OCI-LY1 (cell line): Measurements from ENCODE around the gene CENPT.

Experiments used
- H2AFZ ChIP-seq: fragments of 200-600 bp; sonication (generic), shearing (Covaris generic); 2 replicates; pipeline ENCODE4 v1.6.0; 2014; ENCODE audit warnings: antibody characterized with exemption, mild to moderate bottlenecking, low read length
- H3F3A ChIP-seq: fragments of 200-600 bp; sonication (generic), shearing (Covaris generic); 2 replicates; pipeline ENCODE4 v1.6.0; 2014; ENCODE audit warnings: mild to moderate bottlenecking, antibody characterized with exemption, low read length, moderate library complexity; ENCODE audit not compliant: insufficient read depth
- H3K27ac ChIP-seq: fragments of 200-600 bp; sonication (generic); 2 replicates; pipeline ENCODE4 v1.5.1; 2014; ENCODE audit warnings: low read length, mixed run types, mild to moderate bottlenecking, low read depth; ENCODE audit not compliant: poor library complexity, severe bottlenecking
- H3K27me3 ChIP-seq: fragments of 200-600 bp; sonication (generic); 2 replicates; pipeline ENCODE4 v1.6.0; 2014; ENCODE audit warnings: antibody characterized with exemption, mild to moderate bottlenecking, low read length, moderate library complexity; ENCODE audit not compliant: insufficient read depth
- H3K36me3 ChIP-seq: fragments of 200-600 bp; sonication (generic); 2 replicates; pipeline ENCODE4 v1.6.1; 2014; ENCODE audit warnings: mild to moderate bottlenecking, antibody characterized with exemption, low read length, moderate library complexity, mixed read lengths; ENCODE audit not compliant: insufficient read depth
- H3K4me1 ChIP-seq: fragments of 200-600 bp; sonication (generic); 2 replicates; pipeline ENCODE4 v1.5.1; 2014; ENCODE audit warnings: mild to moderate bottlenecking, low read length, moderate library complexity; ENCODE audit not compliant: insufficient read depth, severe bottlenecking
- H3K4me2 ChIP-seq: fragments of 200-600 bp; sonication (generic), shearing (Covaris generic); 2 replicates; pipeline ENCODE4 v1.6.1; 2014; ENCODE audit warnings: low read length
- H3K4me3 ChIP-seq: fragments of 200-600 bp; sonication (generic); 2 replicates; pipeline ENCODE4 v1.5.1; 2014; ENCODE audit warnings: low read length, low read depth, mild to moderate bottlenecking, mixed read lengths; ENCODE audit not compliant: poor library complexity, severe bottlenecking
- H3K79me2 ChIP-seq: fragments of 200-600 bp; shearing (Covaris generic); 2 replicates; pipeline ENCODE4 v1.6.1; 2016; ENCODE audit warnings: mixed run types, low read length, mixed read lengths; ENCODE audit not compliant: insufficient read depth
- H3K9ac ChIP-seq: fragments of 200-600 bp; sonication (generic), shearing (Covaris generic); 2 replicates; pipeline ENCODE4 v1.6.1; 2014; ENCODE audit warnings: mild to moderate bottlenecking, low read length, mixed read lengths
- H3K9me2 ChIP-seq: fragments of 200-600 bp; sonication (generic), shearing (Covaris generic); 2 replicates; pipeline ENCODE4 v1.6.1; 2014; ENCODE audit warnings: low read depth, mild to moderate bottlenecking, low read length, mixed read lengths
- H3K9me3 ChIP-seq: fragments of 200-600 bp; shearing (Covaris generic); 2 replicates; pipeline ENCODE4 v1.6.1; 2014; ENCODE audit warnings: low read length, mixed read lengths
- H4K20me1 ChIP-seq: fragments of 200-600 bp; sonication (generic), shearing (Covaris generic); 2 replicates; pipeline ENCODE4 v1.6.0; 2016; ENCODE audit warnings: mild to moderate bottlenecking, low read length; ENCODE audit not compliant: insufficient read depth
- EZH2 ChIP-seq: fragments of 200-600 bp; sonication (generic), shearing (Covaris generic); IDR thresholded peaks from 2 replicates; pipeline ENCODE4 v1.8.0; 2017; ENCODE audit warnings: borderline replicate concordance, mixed run types, mild to moderate bottlenecking, antibody characterized with exemption, low read length, moderate library complexity, mixed read lengths
- TF ChIP-seq, protein P1 (sequence below): fragments of 200-600 bp; sonication (generic), shearing (Covaris generic); IDR thresholded peaks from 2 replicates; pipeline ENCODE4 v1.5.1; 2017; ENCODE audit warnings: mild to moderate bottlenecking, antibody characterized with exemption, low read length, moderate library complexity, mixed read lengths

The CENPT gene

GRCh38 chr16:67806428-67807147, 40.9 kb downstream of the CENPT start, which contains the start of the genes RANBP10 and TSNAXIP1:
TSS of gene RANBP10 (minus strand) at chr16:67806560. CDS start at chr16:67806536, 24 bp downstream.
TSS of gene TSNAXIP1 (plus strand) at chr16:67806889. CDS start at chr16:67807150, 261 bp downstream.
- no peaks in the 10 kb centered on the region for H4K20me1 ChIP-seq
- peak within 1 kb of the TSS; percentile 0 for H3K27ac ChIP-seq
- 0 out of 2 replicates have a peak within 1 kb of the TSS, but pooled peaks have one; percentile 20 for H2AFZ ChIP-seq
- H3K27me3 ChIP-seq, result no peaks in the 10 kb centered on the region
- no peaks in the 10 kb centered on the region for H3K9me2 ChIP-seq
- H3K4me3 ChIP-seq, result peak within 1 kb of the TSS; percentile 94
- no peaks in the 10 kb centered on the region for H3K9me3 ChIP-seq
- peak within 1 kb of the TSS; percentile 99 for H3K4me2 ChIP-seq
- peak within 1 kb of the TSS; percentile 91 for H3K9ac ChIP-seq
- no peak for TF ChIP-seq EZH2
- TF ChIP-seq, protein P1, sequence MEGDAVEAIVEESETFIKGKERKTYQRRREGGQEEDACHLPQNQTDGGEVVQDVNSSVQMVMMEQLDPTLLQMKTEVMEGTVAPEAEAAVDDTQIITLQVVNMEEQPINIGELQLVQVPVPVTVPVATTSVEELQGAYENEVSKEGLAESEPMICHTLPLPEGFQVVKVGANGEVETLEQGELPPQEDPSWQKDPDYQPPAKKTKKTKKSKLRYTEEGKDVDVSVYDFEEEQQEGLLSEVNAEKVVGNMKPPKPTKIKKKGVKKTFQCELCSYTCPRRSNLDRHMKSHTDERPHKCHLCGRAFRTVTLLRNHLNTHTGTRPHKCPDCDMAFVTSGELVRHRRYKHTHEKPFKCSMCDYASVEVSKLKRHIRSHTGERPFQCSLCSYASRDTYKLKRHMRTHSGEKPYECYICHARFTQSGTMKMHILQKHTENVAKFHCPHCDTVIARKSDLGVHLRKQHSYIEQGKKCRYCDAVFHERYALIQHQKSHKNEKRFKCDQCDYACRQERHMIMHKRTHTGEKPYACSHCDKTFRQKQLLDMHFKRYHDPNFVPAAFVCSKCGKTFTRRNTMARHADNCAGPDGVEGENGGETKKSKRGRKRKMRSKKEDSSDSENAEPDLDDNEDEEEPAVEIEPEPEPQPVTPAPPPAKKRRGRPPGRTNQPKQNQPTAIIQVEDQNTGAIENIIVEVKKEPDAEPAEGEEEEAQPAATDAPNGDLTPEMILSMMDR, result no peak
- H3K79me2 ChIP-seq, result peaks cover 17% of the 10 kb centered on the region
- peaks cover 38% of the 10 kb centered on the region for H3K4me1 ChIP-seq
- no peaks in the 10 kb centered on the region for H3F3A ChIP-seq
- H3K36me3 ChIP-seq, result peaks cover 14% of the 10 kb centered on the region; the same call in 1 of the 2 replicates

- Histone ChIP-seq H3F3A (no peaks in the 10 kb centered on the region), H3K9me2 (no peaks in the 10 kb centered on the region), H3K4me1 (peaks cover 42% of the 10 kb centered on the region), H3K9me3 (no peaks in the 10 kb centered on the region), H3K36me3 (peaks cover 21% of the 10 kb centered on the region; the same call in 1 of the 2 replicates), H4K20me1 (no peaks in the 10 kb centered on the region), H2AFZ (no peak overlapping the region), H3K79me2 (peaks cover 23% of the 10 kb centered on the region), H3K27me3 (no peaks in the 10 kb centered on the region), H3K4me3 (peak overlapping the region; percentile 94), H3K4me2 (peak overlapping the region; percentile 99), H3K27ac (peak overlapping the region; percentile 0), H3K9ac (peak overlapping the region; percentile 91)
- TF ChIP-seq, protein P1, result no peak
- TF ChIP-seq EZH2, result no peak
These were observed 41.6 kb downstream of the CENPT start for GRCh38 chr16:67805718-67806427.

DNA sequence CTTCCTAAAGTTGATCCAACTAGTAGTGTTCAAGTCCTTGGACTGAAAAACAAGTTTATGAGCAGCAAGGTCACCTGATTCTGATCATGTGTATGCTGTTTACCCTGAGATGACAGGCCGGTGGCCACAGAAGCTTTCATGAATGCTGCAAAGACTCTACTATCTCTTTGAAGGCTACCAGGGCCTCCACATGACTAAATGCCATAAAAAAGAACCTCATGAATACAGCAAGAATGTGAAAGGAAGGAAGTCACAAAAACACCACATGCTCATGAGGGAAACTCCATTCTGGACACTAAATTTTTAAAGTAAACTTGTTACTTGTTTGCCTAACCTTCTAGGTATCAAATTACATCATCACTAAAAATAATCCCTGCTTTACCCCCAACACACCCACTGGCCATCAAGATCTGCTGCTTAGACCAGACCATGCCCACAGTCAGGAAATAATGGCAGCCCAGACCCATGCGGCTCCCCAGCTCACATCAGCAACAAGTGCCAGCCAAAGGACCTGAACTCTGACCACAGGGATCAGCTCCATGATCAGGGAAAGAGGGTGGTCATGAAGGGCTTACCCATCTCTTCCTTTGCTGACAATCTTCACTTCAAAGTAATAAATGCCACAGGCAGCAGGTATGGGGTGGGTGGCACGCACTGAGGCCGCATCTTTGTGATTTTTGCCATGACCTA, 42.5 kb downstream of the CENPT start:
- no peaks in the 10 kb centered on the region for H3K9me2 ChIP-seq
- H3K9me3 ChIP-seq, result no peaks in the 10 kb centered on the region
- H3K27me3 ChIP-seq, result no peaks in the 10 kb centered on the region
- peak overlapping the region; percentile 91 for H3K9ac ChIP-seq
- H3K79me2 ChIP-seq, result peaks cover 24% of the 10 kb centered on the region
- H3K4me3 ChIP-seq, result peak overlapping the region; percentile 94
- TF ChIP-seq, protein P1, result no peak
- TF ChIP-seq EZH2, result no peak
- H4K20me1 ChIP-seq, result no peaks in the 10 kb centered on the region
- H3F3A ChIP-seq, result no peaks in the 10 kb centered on the region
- no peak overlapping the region for H2AFZ ChIP-seq
- H3K27ac ChIP-seq, result peak overlapping the region; percentile 0
- H3K36me3 ChIP-seq, result peaks cover 27% of the 10 kb centered on the region; the same call in 1 of the 2 replicates
- peak overlapping the region; percentile 99 for H3K4me2 ChIP-seq
- H3K4me1 ChIP-seq, result peaks cover 42% of the 10 kb centered on the region
